ENCODE results near the gene ELOVL6.

Gene ELOVL6

GRCh38 chr4:110034026-110034393 lies 164.4 kb downstream of the ELOVL6 start:
- ChIA-PET POLR2A (no interaction called here), CTCF (interaction anchor here (1.3 to 2.5 kb wide), 2 partner anchors 12 to 15 kb away, joined by 6 to 9 read pairs; no protein-coding TSS in a partner anchor)
- peak; percentile 57 for DNase-seq (ENCODE audit: extremely low spot score)
- TF ChIP-seq CTCF (IDR thresholded peaks at IDR 0.05; ENCODE audit: control extremely low read depth, extremely low read depth, low read depth, missing control alignments), result no peak

- ChIA-PET CTCF (interaction anchor here (1.2 to 2.5 kb wide), 2 partner anchors 11 to 16 kb away, joined by 4 to 9 read pairs; no protein-coding TSS in a partner anchor), POLR2A (no interaction called here)
- no peak for DNase-seq (ENCODE audit: extremely low spot score)
- no peak for TF ChIP-seq CTCF (IDR thresholded peaks at IDR 0.05; ENCODE audit: control extremely low read depth, extremely low read depth, low read depth, missing control alignments)
Observed at GRCh38 chr4:110033355-110034025, 164.9 kb downstream of the ELOVL6 start.

- TF ChIP-seq CTCF (IDR thresholded peaks at IDR 0.05; ENCODE audit: control extremely low read depth, extremely low read depth, low read depth, missing control alignments), result no peak
- no peak for DNase-seq (ENCODE audit: extremely low spot score)
- CTCF ChIA-PET, result interaction anchor here (0.9 to 2.5 kb wide), 3 partner anchors 10 to 26 kb away, joined by 4 to 9 read pairs (median 5); no protein-coding TSS in a partner anchor
- POLR2A ChIA-PET, result no interaction called here
Observed at GRCh38 chr4:110032603-110033002, 165.8 kb downstream of the ELOVL6 start.

- POLR2A ChIA-PET, result no interaction called here
- CTCF ChIA-PET, result interaction anchor here (1.2 to 1.5 kb wide), 3 partner anchors 15 to 25 kb away, joined by 3 read pairs; no protein-coding TSS in a partner anchor
- TF ChIP-seq CTCF (IDR thresholded peaks at IDR 0.05; ENCODE audit: control extremely low read depth, extremely low read depth, low read depth, missing control alignments), result no peak
- no peak for DNase-seq (ENCODE audit: extremely low spot score)
Observed at GRCh38 chr4:110025718-110026117, 172.7 kb downstream of the ELOVL6 start.

- no peak for DNase-seq (ENCODE audit: extremely low spot score)
- POLR2A ChIA-PET, result no interaction called here
- CTCF ChIA-PET, result interaction anchor here (1.2 to 1.5 kb wide), 3 partner anchors 15 to 26 kb away, joined by 3 read pairs; no protein-coding TSS in a partner anchor
- no peak for TF ChIP-seq CTCF (IDR thresholded peaks at IDR 0.05; ENCODE audit: control extremely low read depth, extremely low read depth, low read depth, missing control alignments)
Observed at GRCh38 chr4:110025056-110025455, 173.4 kb downstream of the ELOVL6 start.

- CTCF ChIA-PET, result interaction anchor here (1.4 to 5.1 kb wide), 5 partner anchors 10 to 495 kb away, joined by 4 to 25 read pairs (median 5); no protein-coding TSS in a partner anchor
Observed at GRCh38 chr4:110022457-110022856, 176.0 kb downstream of the ELOVL6 start.

More at GRCh38 chr4:110022457-110022856, 176.0 kb downstream of the ELOVL6 start:
- TF ChIP-seq CTCF (IDR thresholded peaks at IDR 0.05; ENCODE audit: control extremely low read depth, extremely low read depth, low read depth, missing control alignments), result no peak
- no peak for DNase-seq (ENCODE audit: extremely low spot score)
- POLR2A ChIA-PET, result no interaction called here
